GM20431 (cell line): ENCODE results near the gene TCEA2.

Experiments used
- in situ Hi-C: fragments of 300-500 bp; cut with MseI, MboI; formaldehyde crosslinking; loops from one replicate; pipeline ENCODE4 v1.15.0; 2020; ENCODE audit warnings: low sequenced_read_pairs; ENCODE audit not compliant: unreplicated experiment

The TCEA2 gene

GRCh38 chr20:64047968-64048401, 15.0 kb upstream of the TCEA2 start:
- in situ Hi-C loops = no loop called here

GRCh38 chr20:64048402-64049044, 14.5 kb upstream of the TCEA2 start:
- in situ Hi-C loops = no loop called here

GRCh38 chr20:64049060-64049877, 13.7 kb upstream of the TCEA2 start, which contains the start of gene SOX18:
TSS of gene SOX18 (minus strand) at chr20:64049639. CDS start at chr20:64049516, 123 bp downstream.
- in situ Hi-C loops = no loop called here

- in situ Hi-C loops = no loop called here
Measured at GRCh38 chr20:64049878-64050260, 13.1 kb upstream of the TCEA2 start.

- in situ Hi-C loops = no loop called here
Measured at GRCh38 chr20:64050261-64051032, 12.6 kb upstream of the TCEA2 start.

GRCh38 chr20:64051033-64051452, 12.0 kb upstream of the TCEA2 start:
- in situ Hi-C loops = no loop called here

- in situ Hi-C loops = no loop called here
Measured at GRCh38 chr20:64051561-64052325, 11.3 kb upstream of the TCEA2 start.

- in situ Hi-C loops = no loop called here
Measured at GRCh38 chr20:64052326-64052722, 10.7 kb upstream of the TCEA2 start.

- in situ Hi-C loops = no loop called here
Measured at GRCh38 chr20:64052987-64053840, 9.8 kb upstream of the TCEA2 start.

- in situ Hi-C loops = no loop called here
Measured at GRCh38 chr20:64053841-64054661, 8.9 kb upstream of the TCEA2 start.

- in situ Hi-C loops = no loop called here
Measured at GRCh38 chr20:64055396-64055892, 7.6 kb upstream of the TCEA2 start.

GRCh38 chr20:64055893-64056638, 6.9 kb upstream of the TCEA2 start:
- in situ Hi-C loops = no loop called here

- in situ Hi-C loops = no loop called here
Measured at GRCh38 chr20:64056639-64056888, 6.4 kb upstream of the TCEA2 start.

- in situ Hi-C loops = no loop called here
Measured at GRCh38 chr20:64056889-64057627, 5.9 kb upstream of the TCEA2 start.

- in situ Hi-C loops = no loop called here
Measured at GRCh38 chr20:64057628-64058498, 5.1 kb upstream of the TCEA2 start.

GRCh38 chr20:64058536-64058935, 4.5 kb upstream of the TCEA2 start:
- in situ Hi-C loops = no loop called here
